K562 (cell line): ENCODE data around the gene NEB. TPM values are rescaled to one million over a fixed set of nuclear protein-coding genes. Genes with fewer than 3 reads are reported as not detected.
A peak's percentile ranks its signal among the peaks of the same experiment; 100 is the strongest.

Source experiments
- ATAC-seq: fragments of 200-7000 bp; cut with Tn5 transposase; 3 replicates; pipeline ENCODE4 v1.9.1; 2020; ENCODE audit warnings: moderate library complexity
- BruUV-seq: library from RNA; stranded (reverse); fragments of 400-500 nt; replicated peaks from 2 replicates; lab custom pipeline; 2021; lab: Mats Ljungman, UMichigan
- CTCF ChIA-PET: fragments of 300-600 bp; formaldehyde crosslinking; extraction: SDS; loops from one replicate; lab custom pipeline; 2021; ENCODE audit warnings: low intra/inter-chr PET ratio; lab: Yijun Ruan, JAX
- POLR2A ChIA-PET: fragments of 300-600, 350-650 bp; sonication (Branson Sonifier 250); formaldehyde crosslinking; extraction: SDS; loops from one replicate; lab custom pipeline; 2021; ENCODE audit warnings: antibody characterized with exemption, inconsistent platforms; lab: Yijun Ruan, JAX
- DNase-seq, 4 experiments: peaks; one replicate each; pipeline versions ENCODE4 v3.0.0 to v3.0.0-alpha.2; 2011 to 2018; ENCODE audit warnings: low spot score in 3 of 4, mixed read lengths in 3 of 4; ENCODE audit errors: extremely low read depth in 1 of 4
- FAIRE-seq: peaks from 2 replicates; lab custom pipeline; 2011; peaks lifted over from hg19 to GRCh38; lab: Jason Lieb, UNC
- H2AFZ ChIP-seq: 2 replicates; pipeline ENCODE4 v1.6.0; 2011; ENCODE audit warnings: low read depth, low read length, control low read depth, inconsistent platforms
- H3K27ac ChIP-seq: fragments of 200-600 bp; 3 replicates; pipeline ENCODE4 v1.8.0; 2011; ENCODE audit warnings: low read depth, mild to moderate bottlenecking, control low read depth, inconsistent platforms, low read length, moderate library complexity, mixed read lengths; ENCODE audit errors: extremely low read depth
- H3K27me3 ChIP-seq, 2 experiments: fragments of 300-600 bp in 1 of 2; 2 replicates in 1 of 2; 3 replicates in 1 of 2; pipeline versions ENCODE4 v1.6.0 to v1.8.0; 2011; ENCODE audit warnings: inconsistent platforms in 2 of 2, low read length in 2 of 2, mild to moderate bottlenecking in 1 of 2, mixed read lengths in 1 of 2, moderate library complexity in 1 of 2; ENCODE audit not compliant: control insufficient read depth in 2 of 2, insufficient read depth in 2 of 2
- H3K36me3 ChIP-seq: fragments of 300-600 bp; 3 replicates; pipeline ENCODE4 v1.8.0; 2011; ENCODE audit warnings: mild to moderate bottlenecking, low read length, inconsistent platforms; ENCODE audit not compliant: control insufficient read depth, insufficient read depth
- H3K4me1 ChIP-seq, 2 experiments: fragments of 200-600 bp in 1 of 2; replicated peaks in 1 of 2; 2 replicates in 1 of 2; 3 replicates in 1 of 2; pipeline versions ENCODE4 v1.5.1 to v1.8.0; 2011; ENCODE audit warnings: inconsistent platforms in 2 of 2, low read length in 2 of 2, mild to moderate bottlenecking in 1 of 2, mixed read lengths in 1 of 2, moderate library complexity in 1 of 2; ENCODE audit not compliant: control insufficient read depth in 2 of 2, insufficient read depth in 2 of 2
- H3K4me2 ChIP-seq: 2 replicates; pipeline ENCODE4 v1.6.1; 2011; ENCODE audit warnings: low read length, control low read depth, inconsistent platforms, mixed read lengths; ENCODE audit not compliant: insufficient read depth
- H3K4me3 ChIP-seq: fragments of 200-600 bp; sonication (generic), shearing (Covaris generic); 2 replicates; pipeline ENCODE4 v1.5.1; 2016; ENCODE audit warnings: control low read depth, inconsistent platforms
- H3K79me2 ChIP-seq: fragments of 200-600 bp; 3 replicates; pipeline ENCODE4 v1.8.0; 2011; ENCODE audit warnings: low read length, inconsistent platforms; ENCODE audit not compliant: control insufficient read depth, insufficient read depth
- H3K9ac ChIP-seq, 2 experiments: 2 replicates each; pipeline versions ENCODE4 v1.6.0 to v1.6.1; 2011; ENCODE audit warnings: low read depth in 2 of 2, low read length in 2 of 2, control low read depth in 1 of 2, inconsistent platforms in 1 of 2, mild to moderate bottlenecking in 1 of 2, mixed read lengths in 1 of 2; ENCODE audit not compliant: insufficient read depth in 1 of 2
- H3K9me1 ChIP-seq: one replicate; pipeline ENCODE4 v1.6.0; 2011; ENCODE audit warnings: inconsistent platforms, mild to moderate bottlenecking, low read length, moderate library complexity; ENCODE audit not compliant: control insufficient read depth, insufficient read depth
- H3K9me3 ChIP-seq: replicated peaks from 2 replicates; pipeline ENCODE4 v1.5.1; 2011; ENCODE audit warnings: low read depth, low read length, inconsistent platforms; ENCODE audit not compliant: control insufficient read depth, insufficient read depth
- H4K20me1 ChIP-seq: replicated peaks from 2 replicates; pipeline ENCODE4 v1.6.1; 2011; ENCODE audit warnings: low read length, inconsistent platforms, mixed read lengths; ENCODE audit not compliant: control insufficient read depth, insufficient read depth
- BMI1 ChIP-seq: fragments of 150-350 bp; IDR thresholded peaks from 2 replicates; pipeline ENCODE4 v1.6.1; 2014; ENCODE audit warnings: low read length
- EGR1 ChIP-seq: fragments of 450-650 bp; conservative IDR thresholded peaks from 2 replicates; pipeline ENCODE4 v1.6.1; 2017; ENCODE audit warnings: mild to moderate bottlenecking
- HDGF ChIP-seq: fragments of 450-650 bp; IDR thresholded peaks from 2 replicates; pipeline ENCODE4 v1.6.1; 2016
- MAZ ChIP-seq, 2 experiments: fragments of 450-650 bp in 1 of 2; sonication (generic) in 1 of 2; formaldehyde crosslinking; IDR thresholded peaks in 1 of 2; conservative IDR thresholded peaks in 1 of 2; 2 replicates each; pipeline versions ENCODE4 v1.4.0 to v1.5.0; 2020; ENCODE audit warnings: mild to moderate bottlenecking in 1 of 2, missing genetic modification reagents in 1 of 2
- MTA1 ChIP-seq: fragments of 450-650 bp; IDR thresholded peaks from 2 replicates; pipeline ENCODE4 v1.6.1; 2017; ENCODE audit warnings: borderline replicate concordance
- NR1H2 ChIP-seq: sonication (generic); formaldehyde crosslinking; IDR thresholded peaks from 2 replicates; pipeline ENCODE4 v1.4.0; 2020; ENCODE audit warnings: mild to moderate bottlenecking, missing genetic modification reagents
- WHSC1 ChIP-seq: IDR thresholded peaks from one replicate; pipeline ENCODE4 v1.6.1; 2012; ENCODE audit warnings: low read length, control low read depth, inconsistent platforms
- ZZZ3 ChIP-seq: fragments of 450-650 bp; IDR thresholded peaks from 2 replicates; pipeline ENCODE4 v1.6.1; 2016; ENCODE audit warnings: antibody characterized with exemption, mild to moderate bottlenecking, moderate library complexity
- WGBS: fragments of 100-300 bp; shearing (Covaris generic); methylation state at CpG from one replicate; pipeline ENCODE4 v1.1.6; 2016; ENCODE audit warnings: low coverage, mixed read lengths; ENCODE audit not compliant: insufficient coverage; ENCODE audit errors: missing lambda C conversion rate; 5-methylcytosine and 5-hydroxymethylcytosine counted together
- in situ Hi-C: fragments of 300-500 bp; cut with MboI; formaldehyde crosslinking; loops from 4 replicates; pipeline ENCODE4 v1.15.0; 2018; ENCODE audit warnings: inconsistent platforms, mixed read lengths
- intact Hi-C: fragments of 100-400 bp; cut with micrococcal nuclease; formaldehyde crosslinking; loops from 2 replicates; pipeline ENCODE4 v1.14.2; 2022
- polyA plus RNA-seq, 8 experiments: library from polyadenylated mRNA; depleted of rRNA in 4 of 8; stranded (reverse) in 5 of 8; unstranded in 3 of 8; fragments of >200 nt; fragmentation: Nextera tagmentation in 2 of 8; fragmentation: Illumina TruSeq in 1 of 8; extraction: Ambion mirVana in 2 of 8; extraction: Trizol in 1 of 8; gene quantifications; 2 replicates each; pipeline versions ENCODE4 v1.2.1 to v1.2.3, GENCODE V29; 2011 to 2014; ENCODE audit warnings: inconsistent platforms in 1 of 8, missing spikeins in 1 of 8
- total RNA-seq, 7 experiments: library from RNA; depleted of rRNA in 6 of 7; stranded (reverse); fragments of >200 nt in 6 of 7; fragmentation: Illumina TruSeq in 2 of 7; extraction: Trizol in 2 of 7; gene quantifications; 2 replicates each; pipeline versions ENCODE4 v1.2.1 to v1.2.3, GENCODE V29; 2011 to 2021; ENCODE audit warnings: low replicate concordance in 1 of 7
- TF ChIP-seq, protein P1 (sequence below): fragments of 250-450 bp; sonication (Bioruptor Pico); IDR thresholded peaks from 2 replicates; pipeline ENCODE4 v1.4.0; 2020; ENCODE audit warnings: mild to moderate bottlenecking
- TF ChIP-seq, protein P2 (sequence below): fragments of 250-450 bp; sonication (Bioruptor Pico); IDR thresholded peaks from 2 replicates; pipeline ENCODE4 v1.9.0; 2021; ENCODE audit warnings: mild to moderate bottlenecking, inconsistent platforms
- TF ChIP-seq, protein P3 (sequence below): fragments of 450-650 bp; IDR thresholded peaks from 2 replicates; pipeline ENCODE4 v1.7.0; 2016; ENCODE audit warnings: borderline replicate concordance
- TF ChIP-seq, protein P4 (sequence below): sonication (generic); formaldehyde crosslinking; IDR thresholded peaks from 2 replicates; pipeline ENCODE4 v1.8.0; 2023; ENCODE audit warnings: mild to moderate bottlenecking, missing genetic modification reagents

The NEB gene
- total and polyA plus RNA-seq, 9 of the 15 experiments (the other 6 are each of a cell fraction or from before 2014, with no cell fraction given) = 1.7 to 3.8 (median 2.9) TPM

DNA sequence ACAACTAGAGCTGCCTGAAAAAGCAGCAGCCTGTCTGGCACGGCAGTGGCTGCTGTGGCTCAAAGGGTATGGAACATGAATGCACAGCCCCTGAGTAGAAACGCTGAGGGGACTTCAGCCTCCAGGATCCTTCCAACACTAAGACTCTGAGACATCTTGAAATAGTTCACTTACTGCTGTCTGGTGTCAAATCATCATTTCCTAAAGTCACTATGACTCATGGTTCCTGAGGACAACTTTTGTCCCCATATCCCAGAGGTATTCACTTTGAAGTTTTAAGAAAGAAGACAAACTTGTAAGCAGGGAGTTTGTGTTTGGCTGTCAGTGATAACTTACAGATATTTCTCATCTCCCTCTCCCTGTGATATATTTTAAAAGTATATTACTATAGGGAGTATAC lies 33.3 kb upstream of the NEB start:
- FAIRE-seq (peak; percentile 87), ATAC-seq (peak; percentile 64), DNase-seq (peak; percentile 21 to 73 (median 46))
- Histone ChIP-seq H3K9ac (peak overlapping the region; percentile 51 to 58; a peak in 3 of 4 replicates), H3K9me3 (no peaks in the 10 kb centered on the region), H3K27ac (peak overlapping the region; percentile 78; the same call in 2 of the 3 replicates), H3K9me1 (peaks cover 5% of the 10 kb centered on the region), H3K79me2 (no peaks in the 10 kb centered on the region), H3K27me3 (no peaks in the 10 kb centered on the region), H3K4me2 (peak overlapping the region; percentile 52), H4K20me1 (no peaks in the 10 kb centered on the region), H3K36me3 (no peaks in the 10 kb centered on the region; the same call in 2 of the 3 replicates), H3K4me3 (no peak overlapping the region), H2AFZ (peak overlapping the region; percentile 75), H3K4me1 (peaks cover 16 to 54% of the 10 kb centered on the region in 2 experiments)
- CTCF ChIA-PET = no interaction called here
- in situ Hi-C loops (no loop called here), intact Hi-C loops (no loop called here)
- 15% methylated on average over 2 of the region's 2 CpGs for WGBS
- POLR2A ChIA-PET = interaction anchor here (0.5 to 3.6 kb wide), 4 partner anchors 12 to 523 kb away, joined by 3 to 16 read pairs (median 4); no protein-coding TSS in a partner anchor
- BruUV-seq = no TSS peak
- peak in 1 of 2 experiments; percentile 43; a peak in 2 of 4 replicates for TF ChIP-seq MAZ (CRISPR knock-in tag; conservative IDR thresholded peaks at IDR 0.05 in 1 of 2, IDR thresholded peaks at IDR 0.05 in 1 of 2)
- TF ChIP-seq, protein P1, sequence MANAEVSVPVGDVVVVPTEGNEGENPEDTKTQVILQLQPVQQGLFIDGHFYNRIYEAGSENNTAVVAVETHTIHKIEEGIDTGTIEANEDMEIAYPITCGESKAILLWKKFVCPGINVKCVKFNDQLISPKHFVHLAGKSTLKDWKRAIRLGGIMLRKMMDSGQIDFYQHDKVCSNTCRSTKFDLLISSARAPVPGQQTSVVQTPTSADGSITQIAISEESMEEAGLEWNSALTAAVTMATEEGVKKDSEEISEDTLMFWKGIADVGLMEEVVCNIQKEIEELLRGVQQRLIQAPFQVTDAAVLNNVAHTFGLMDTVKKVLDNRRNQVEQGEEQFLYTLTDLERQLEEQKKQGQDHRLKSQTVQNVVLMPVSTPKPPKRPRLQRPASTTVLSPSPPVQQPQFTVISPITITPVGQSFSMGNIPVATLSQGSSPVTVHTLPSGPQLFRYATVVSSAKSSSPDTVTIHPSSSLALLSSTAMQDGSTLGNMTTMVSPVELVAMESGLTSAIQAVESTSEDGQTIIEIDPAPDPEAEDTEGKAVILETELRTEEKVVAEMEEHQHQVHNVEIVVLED (CRISPR knock-in tag) = no peak
- no peak for TF ChIP-seq EGR1
- no peak for TF ChIP-seq HDGF
- TF ChIP-seq BMI1 = no peak
- no peak for TF ChIP-seq WHSC1
- no peak for TF ChIP-seq MTA1
- TF ChIP-seq, protein P2, sequence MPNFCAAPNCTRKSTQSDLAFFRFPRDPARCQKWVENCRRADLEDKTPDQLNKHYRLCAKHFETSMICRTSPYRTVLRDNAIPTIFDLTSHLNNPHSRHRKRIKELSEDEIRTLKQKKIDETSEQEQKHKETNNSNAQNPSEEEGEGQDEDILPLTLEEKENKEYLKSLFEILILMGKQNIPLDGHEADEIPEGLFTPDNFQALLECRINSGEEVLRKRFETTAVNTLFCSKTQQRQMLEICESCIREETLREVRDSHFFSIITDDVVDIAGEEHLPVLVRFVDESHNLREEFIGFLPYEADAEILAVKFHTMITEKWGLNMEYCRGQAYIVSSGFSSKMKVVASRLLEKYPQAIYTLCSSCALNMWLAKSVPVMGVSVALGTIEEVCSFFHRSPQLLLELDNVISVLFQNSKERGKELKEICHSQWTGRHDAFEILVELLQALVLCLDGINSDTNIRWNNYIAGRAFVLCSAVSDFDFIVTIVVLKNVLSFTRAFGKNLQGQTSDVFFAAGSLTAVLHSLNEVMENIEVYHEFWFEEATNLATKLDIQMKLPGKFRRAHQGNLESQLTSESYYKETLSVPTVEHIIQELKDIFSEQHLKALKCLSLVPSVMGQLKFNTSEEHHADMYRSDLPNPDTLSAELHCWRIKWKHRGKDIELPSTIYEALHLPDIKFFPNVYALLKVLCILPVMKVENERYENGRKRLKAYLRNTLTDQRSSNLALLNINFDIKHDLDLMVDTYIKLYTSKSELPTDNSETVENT (CRISPR knock-in tag) = no peak
- TF ChIP-seq, protein P3, sequence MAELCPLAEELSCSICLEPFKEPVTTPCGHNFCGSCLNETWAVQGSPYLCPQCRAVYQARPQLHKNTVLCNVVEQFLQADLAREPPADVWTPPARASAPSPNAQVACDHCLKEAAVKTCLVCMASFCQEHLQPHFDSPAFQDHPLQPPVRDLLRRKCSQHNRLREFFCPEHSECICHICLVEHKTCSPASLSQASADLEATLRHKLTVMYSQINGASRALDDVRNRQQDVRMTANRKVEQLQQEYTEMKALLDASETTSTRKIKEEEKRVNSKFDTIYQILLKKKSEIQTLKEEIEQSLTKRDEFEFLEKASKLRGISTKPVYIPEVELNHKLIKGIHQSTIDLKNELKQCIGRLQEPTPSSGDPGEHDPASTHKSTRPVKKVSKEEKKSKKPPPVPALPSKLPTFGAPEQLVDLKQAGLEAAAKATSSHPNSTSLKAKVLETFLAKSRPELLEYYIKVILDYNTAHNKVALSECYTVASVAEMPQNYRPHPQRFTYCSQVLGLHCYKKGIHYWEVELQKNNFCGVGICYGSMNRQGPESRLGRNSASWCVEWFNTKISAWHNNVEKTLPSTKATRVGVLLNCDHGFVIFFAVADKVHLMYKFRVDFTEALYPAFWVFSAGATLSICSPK = no peak
- TF ChIP-seq NR1H2 (CRISPR knock-in tag) = no peak
- TF ChIP-seq ZZZ3 = no peak
- TF ChIP-seq, protein P4, sequence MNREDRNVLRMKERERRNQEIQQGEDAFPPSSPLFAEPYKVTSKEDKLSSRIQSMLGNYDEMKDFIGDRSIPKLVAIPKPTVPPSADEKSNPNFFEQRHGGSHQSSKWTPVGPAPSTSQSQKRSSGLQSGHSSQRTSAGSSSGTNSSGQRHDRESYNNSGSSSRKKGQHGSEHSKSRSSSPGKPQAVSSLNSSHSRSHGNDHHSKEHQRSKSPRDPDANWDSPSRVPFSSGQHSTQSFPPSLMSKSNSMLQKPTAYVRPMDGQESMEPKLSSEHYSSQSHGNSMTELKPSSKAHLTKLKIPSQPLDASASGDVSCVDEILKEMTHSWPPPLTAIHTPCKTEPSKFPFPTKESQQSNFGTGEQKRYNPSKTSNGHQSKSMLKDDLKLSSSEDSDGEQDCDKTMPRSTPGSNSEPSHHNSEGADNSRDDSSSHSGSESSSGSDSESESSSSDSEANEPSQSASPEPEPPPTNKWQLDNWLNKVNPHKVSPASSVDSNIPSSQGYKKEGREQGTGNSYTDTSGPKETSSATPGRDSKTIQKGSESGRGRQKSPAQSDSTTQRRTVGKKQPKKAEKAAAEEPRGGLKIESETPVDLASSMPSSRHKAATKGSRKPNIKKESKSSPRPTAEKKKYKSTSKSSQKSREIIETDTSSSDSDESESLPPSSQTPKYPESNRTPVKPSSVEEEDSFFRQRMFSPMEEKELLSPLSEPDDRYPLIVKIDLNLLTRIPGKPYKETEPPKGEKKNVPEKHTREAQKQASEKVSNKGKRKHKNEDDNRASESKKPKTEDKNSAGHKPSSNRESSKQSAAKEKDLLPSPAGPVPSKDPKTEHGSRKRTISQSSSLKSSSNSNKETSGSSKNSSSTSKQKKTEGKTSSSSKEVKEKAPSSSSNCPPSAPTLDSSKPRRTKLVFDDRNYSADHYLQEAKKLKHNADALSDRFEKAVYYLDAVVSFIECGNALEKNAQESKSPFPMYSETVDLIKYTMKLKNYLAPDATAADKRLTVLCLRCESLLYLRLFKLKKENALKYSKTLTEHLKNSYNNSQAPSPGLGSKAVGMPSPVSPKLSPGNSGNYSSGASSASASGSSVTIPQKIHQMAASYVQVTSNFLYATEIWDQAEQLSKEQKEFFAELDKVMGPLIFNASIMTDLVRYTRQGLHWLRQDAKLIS (CRISPR knock-in tag) = no peak
